RWPE2 (cell line): ENCODE measurements around the gene ZNF219.

Source experiments
- ATAC-seq: fragments of 200-7000 bp; cut with Tn5 transposase; 3 replicates; pipeline ENCODE4 v1.9.1; 2021; ENCODE audit warnings: low read depth
- DNase-seq: peaks from one replicate; pipeline ENCODE4 v3.0.0-alpha.2; 2020; ENCODE audit warnings: low spot score
- H3K27ac ChIP-seq: fragments of 450-650 bp; 2 replicates; pipeline ENCODE4 v1.5.1; 2017; ENCODE audit warnings: mild to moderate bottlenecking; ENCODE audit not compliant: poor library complexity, severe bottlenecking
- H3K27me3 ChIP-seq: fragments of 250-450 bp; sonication (Bioruptor Pico); 2 replicates; pipeline ENCODE4 v1.5.1; 2021; ENCODE audit warnings: mild to moderate bottlenecking, moderate library complexity; ENCODE audit not compliant: insufficient read depth, poor library complexity, severe bottlenecking
- H3K36me3 ChIP-seq: fragments of 250-450 bp; sonication (Bioruptor Pico); 2 replicates; pipeline ENCODE4 v1.5.1; 2020; ENCODE audit warnings: low read depth, mild to moderate bottlenecking, moderate library complexity
- H3K4me1 ChIP-seq: fragments of 250-450 bp; sonication (Bioruptor Pico); 2 replicates; pipeline ENCODE4 v1.5.1; 2021; ENCODE audit warnings: mild to moderate bottlenecking, moderate library complexity; ENCODE audit not compliant: insufficient read depth, poor library complexity, severe bottlenecking
- H3K4me3 ChIP-seq: fragments of 250-450 bp; sonication (Bioruptor Pico); 2 replicates; pipeline ENCODE4 v1.5.1; 2021; ENCODE audit warnings: mild to moderate bottlenecking, moderate library complexity; ENCODE audit not compliant: severe bottlenecking
- H3K9me3 ChIP-seq: fragments of 250-450 bp; sonication (Bioruptor Pico); 2 replicates; pipeline ENCODE4 v1.5.1; 2021; ENCODE audit warnings: mild to moderate bottlenecking, moderate library complexity; ENCODE audit not compliant: severe bottlenecking
- TF ChIP-seq, protein P1 (sequence below): fragments of 450-650 bp; IDR thresholded peaks from one replicate; pipeline ENCODE4 v1.5.1; 2017; ENCODE audit warnings: mild to moderate bottlenecking, moderate library complexity; ENCODE audit not compliant: poor library complexity, severe bottlenecking

The ZNF219 gene

DNA sequence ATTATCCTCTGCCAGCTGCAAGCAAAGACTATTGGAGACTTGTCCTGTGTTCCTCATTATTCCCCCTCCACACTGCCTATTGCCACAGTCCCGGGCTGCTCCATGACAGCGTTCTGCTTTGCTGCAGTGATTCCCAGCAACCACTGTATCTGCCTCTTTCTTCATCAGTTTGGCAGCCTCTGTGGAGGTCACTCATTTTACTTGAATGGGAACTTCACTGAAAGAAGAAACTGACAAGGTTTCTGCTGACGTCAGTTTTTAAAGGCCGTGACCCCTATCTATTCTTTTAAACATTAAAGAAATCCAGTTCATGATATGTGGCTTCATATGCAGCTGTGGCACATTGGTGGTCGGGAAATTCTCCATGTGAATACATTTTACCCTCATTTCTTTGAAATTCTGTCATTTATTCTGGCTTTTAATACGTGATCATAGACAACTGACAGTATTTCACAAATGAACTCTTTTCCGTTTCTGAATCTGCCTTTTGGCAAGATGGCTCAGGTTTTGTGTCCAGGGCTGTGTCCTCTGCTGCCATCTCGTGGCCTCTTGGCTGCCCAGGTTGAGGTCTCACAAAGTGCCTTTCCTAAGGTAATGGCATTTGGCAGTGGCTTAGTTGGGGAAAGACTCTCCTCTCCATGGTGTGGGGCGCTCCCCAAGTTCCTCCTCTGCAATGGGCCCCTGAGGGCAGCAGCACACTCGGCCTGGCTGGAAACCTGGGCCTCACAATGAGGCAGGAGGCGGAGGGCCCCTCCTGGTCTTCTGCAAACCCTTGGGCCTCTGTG is 8.2 kb upstream of the ZNF219 start:
- Histone ChIP-seq H3K36me3 (no peaks in the 10 kb centered on the region), H3K27me3 (no peaks in the 10 kb centered on the region), H3K27ac (peak overlapping the region; percentile 82), H3K4me1 (peaks cover 35% of the 10 kb centered on the region), H3K4me3 (no peak overlapping the region), H3K9me3 (no peaks in the 10 kb centered on the region)
- TF ChIP-seq, protein P1, sequence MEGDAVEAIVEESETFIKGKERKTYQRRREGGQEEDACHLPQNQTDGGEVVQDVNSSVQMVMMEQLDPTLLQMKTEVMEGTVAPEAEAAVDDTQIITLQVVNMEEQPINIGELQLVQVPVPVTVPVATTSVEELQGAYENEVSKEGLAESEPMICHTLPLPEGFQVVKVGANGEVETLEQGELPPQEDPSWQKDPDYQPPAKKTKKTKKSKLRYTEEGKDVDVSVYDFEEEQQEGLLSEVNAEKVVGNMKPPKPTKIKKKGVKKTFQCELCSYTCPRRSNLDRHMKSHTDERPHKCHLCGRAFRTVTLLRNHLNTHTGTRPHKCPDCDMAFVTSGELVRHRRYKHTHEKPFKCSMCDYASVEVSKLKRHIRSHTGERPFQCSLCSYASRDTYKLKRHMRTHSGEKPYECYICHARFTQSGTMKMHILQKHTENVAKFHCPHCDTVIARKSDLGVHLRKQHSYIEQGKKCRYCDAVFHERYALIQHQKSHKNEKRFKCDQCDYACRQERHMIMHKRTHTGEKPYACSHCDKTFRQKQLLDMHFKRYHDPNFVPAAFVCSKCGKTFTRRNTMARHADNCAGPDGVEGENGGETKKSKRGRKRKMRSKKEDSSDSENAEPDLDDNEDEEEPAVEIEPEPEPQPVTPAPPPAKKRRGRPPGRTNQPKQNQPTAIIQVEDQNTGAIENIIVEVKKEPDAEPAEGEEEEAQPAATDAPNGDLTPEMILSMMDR = peak; percentile 99
- peak; percentile 28 for ATAC-seq
- DNase-seq = peak; percentile 78

DNA sequence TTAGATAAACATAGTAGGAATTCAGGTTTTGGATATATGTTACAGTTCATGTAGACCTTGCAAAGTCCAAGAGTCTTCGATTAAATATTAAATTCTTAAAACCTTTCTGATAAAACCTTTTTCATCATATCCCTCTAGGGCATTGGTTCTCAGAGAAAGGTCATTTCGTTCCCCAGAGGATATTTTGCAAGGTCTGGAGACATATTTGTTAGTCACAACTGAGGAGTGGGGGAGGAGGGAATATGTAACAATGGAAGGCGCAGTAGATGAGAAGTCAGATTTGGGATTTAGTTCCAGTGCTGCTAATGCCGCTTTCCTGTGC is 7.7 kb upstream of the ZNF219 start:
- no peak overlapping the region for H3K4me3 ChIP-seq
- TF ChIP-seq, protein P1 = no peak
- ATAC-seq (no peak), DNase-seq (no peak)
- H3K4me1 ChIP-seq = peaks cover 36% of the 10 kb centered on the region
- no peaks in the 10 kb centered on the region for H3K36me3 ChIP-seq
- H3K27me3 ChIP-seq = no peaks in the 10 kb centered on the region
- H3K9me3 ChIP-seq = no peaks in the 10 kb centered on the region
- H3K27ac ChIP-seq = peak overlapping the region; percentile 82

DNA sequence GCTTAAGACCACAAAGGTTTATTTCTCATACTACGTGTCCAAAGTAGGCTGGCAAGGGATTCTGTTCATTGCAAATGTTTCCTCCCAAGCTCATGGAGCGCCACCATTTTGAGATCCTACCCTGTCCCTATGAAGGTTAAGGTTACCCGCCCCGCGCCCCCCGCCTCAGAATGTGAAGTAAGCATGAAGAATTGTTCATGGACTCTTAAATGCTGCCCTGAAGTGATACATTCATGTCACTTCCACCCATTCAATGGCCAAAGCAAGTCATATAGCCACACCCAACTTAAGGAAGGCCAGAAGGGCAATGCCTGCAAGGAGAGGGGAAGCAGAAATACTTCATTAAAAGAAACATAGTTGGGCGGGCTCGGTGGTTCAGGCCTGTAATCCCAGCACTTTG is 6.6 kb upstream of the ZNF219 start:
- H3K27ac ChIP-seq = peak overlapping the region; percentile 82
- H3K27me3 ChIP-seq = no peaks in the 10 kb centered on the region
- DNase-seq (no peak), ATAC-seq (no peak)
- H3K9me3 ChIP-seq = no peaks in the 10 kb centered on the region
- TF ChIP-seq, protein P1 = no peak
- H3K4me1 ChIP-seq = peaks cover 40% of the 10 kb centered on the region
- H3K4me3 ChIP-seq = no peak overlapping the region
- H3K36me3 ChIP-seq = no peaks in the 10 kb centered on the region

DNA sequence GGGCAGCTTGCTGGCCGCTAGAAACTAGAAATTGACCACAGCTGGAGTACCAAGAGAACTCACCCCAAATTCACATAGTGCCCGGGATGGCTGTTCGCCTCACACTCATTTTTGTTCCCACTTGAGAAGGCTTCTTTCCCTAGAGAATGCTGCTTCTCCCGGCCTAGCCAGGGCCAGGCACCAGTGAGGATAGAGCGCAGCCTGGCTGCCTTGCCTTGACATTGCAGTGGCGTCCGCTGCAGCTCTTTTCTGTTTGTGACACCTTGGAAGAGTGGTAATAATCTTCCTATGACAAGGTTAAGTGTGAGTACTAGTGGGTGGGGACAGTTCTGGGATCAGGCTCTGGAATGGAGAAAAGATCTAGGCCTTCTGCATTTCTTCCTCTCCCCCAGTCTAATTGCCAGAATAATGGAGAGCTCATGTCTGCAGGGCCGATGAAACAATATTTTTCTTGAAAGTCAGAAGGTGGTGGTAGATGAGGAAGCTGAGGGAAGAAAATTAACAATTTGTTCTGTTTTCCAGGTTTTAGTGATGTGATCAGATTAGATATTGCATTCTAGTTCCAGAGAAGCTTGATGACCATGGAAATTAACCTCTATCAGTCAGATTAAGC is 6.1 kb upstream of the ZNF219 start:
- Histone ChIP-seq H3K9me3 (no peaks in the 10 kb centered on the region), H3K36me3 (no peaks in the 10 kb centered on the region), H3K27me3 (no peaks in the 10 kb centered on the region), H3K4me3 (peak overlapping the region; percentile 39), H3K27ac (peak overlapping the region; percentile 82), H3K4me1 (peaks cover 46% of the 10 kb centered on the region)
- ATAC-seq = peak; percentile 43
- peak; percentile 76 for DNase-seq
- TF ChIP-seq, protein P1 = peak; percentile 94
